ENCODE results near the gene SPG11.

SPG11 gene

DNA sequence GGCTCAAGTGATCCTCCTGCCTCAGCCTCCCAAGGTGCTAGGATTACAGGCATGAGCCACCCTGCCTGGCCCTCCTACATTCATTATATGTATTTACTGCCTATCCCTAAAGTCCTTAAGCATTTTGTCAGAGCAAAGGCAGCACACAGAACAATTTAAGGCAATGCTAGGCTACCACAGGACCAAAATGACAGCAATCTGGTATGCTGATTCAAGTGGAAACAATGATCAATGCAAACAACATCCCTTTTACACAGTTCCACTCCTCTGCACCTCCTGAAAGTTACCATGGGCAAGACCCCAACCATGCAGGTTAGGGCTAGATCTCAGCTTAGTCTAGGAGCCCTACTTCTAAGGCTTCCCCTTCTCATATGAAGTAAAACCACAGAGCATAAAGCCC lies 40.3 kb downstream of the SPG11 start:
- DNase-seq (ENCODE audit: low read depth) = no peak

- no peak for DNase-seq (ENCODE audit: low read depth)
Observed at GRCh38 chr15:44620081-44620480, 43.4 kb downstream of the SPG11 start.

DNA sequence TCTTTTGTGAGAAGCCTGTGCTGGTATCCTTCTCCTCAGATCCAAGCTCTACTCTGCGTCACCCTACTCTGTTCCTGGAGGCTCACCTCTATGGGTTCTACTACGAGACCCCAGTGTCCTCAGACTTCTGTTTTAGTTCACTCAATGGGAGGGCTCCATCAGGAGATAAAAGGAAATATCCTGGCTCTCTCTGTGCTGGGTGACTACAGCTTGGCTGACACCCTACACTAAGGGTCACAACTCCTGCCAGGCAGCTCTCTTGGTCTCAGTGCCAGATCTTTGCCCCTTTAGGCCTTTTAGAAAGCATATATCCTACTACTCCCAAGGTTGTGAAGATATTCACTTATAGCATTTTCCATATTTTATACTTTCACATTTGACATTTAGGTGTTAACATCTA lies 46.5 kb downstream of the SPG11 start:
- DNase-seq (ENCODE audit: low read depth) = no peak

- DNase-seq (ENCODE audit: low read depth) = no peak
Observed at GRCh38 chr15:44606740-44607139, 56.7 kb downstream of the SPG11 start.

DNA sequence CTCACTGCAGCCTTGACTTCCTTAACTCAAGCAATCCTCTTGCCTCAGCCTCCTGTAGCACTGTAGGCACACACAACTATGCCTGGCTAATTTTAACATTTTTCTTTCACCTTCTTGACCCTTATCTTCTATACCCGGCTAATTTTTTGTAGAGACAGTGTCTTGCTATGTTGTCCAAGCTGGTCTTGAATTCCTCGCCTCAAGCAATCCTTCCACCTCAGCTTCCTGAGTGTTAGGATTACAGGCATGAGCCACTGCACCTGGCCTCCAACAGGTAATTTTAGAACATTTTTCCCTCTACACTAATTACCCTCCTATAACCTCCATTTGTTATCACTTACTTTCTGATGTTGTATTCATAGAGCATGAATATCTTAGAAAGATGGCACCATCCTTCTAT lies 60.3 kb downstream of the SPG11 start:
- DNase-seq (ENCODE audit: low read depth) = no peak

GRCh38 chr15:44598892-44599291 lies 64.6 kb downstream of the SPG11 start:
- peak; percentile 70 for DNase-seq (ENCODE audit: low read depth)

GRCh38 chr15:44598066-44598465 lies 65.4 kb downstream of the SPG11 start:
- DNase-seq (ENCODE audit: low read depth) = no peak

DNA sequence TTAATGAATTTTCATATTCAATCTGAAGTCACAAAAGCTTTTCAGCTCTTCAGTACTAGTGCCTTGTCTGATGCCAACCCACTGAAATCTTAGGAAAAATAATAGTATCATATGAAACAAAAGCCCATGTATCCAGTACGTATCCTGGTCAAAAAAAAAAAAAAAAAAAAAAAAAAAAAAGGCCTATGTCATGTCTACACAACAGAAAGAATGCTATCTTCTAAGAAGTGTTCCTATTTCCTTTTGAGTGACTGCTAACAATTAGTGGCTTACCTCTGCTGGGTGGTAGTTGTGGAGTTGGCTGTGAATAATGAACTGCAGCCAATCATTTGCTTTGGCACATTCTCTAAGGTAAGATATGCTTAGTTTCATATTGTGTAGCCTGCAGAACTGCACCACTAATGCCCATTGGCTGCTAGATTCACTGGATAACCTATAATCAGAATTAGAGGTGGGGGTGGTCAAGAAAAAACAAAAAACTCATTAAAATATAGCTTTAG lies 66.9 kb downstream of the SPG11 start:
- no peak for DNase-seq (ENCODE audit: low read depth)

DNA sequence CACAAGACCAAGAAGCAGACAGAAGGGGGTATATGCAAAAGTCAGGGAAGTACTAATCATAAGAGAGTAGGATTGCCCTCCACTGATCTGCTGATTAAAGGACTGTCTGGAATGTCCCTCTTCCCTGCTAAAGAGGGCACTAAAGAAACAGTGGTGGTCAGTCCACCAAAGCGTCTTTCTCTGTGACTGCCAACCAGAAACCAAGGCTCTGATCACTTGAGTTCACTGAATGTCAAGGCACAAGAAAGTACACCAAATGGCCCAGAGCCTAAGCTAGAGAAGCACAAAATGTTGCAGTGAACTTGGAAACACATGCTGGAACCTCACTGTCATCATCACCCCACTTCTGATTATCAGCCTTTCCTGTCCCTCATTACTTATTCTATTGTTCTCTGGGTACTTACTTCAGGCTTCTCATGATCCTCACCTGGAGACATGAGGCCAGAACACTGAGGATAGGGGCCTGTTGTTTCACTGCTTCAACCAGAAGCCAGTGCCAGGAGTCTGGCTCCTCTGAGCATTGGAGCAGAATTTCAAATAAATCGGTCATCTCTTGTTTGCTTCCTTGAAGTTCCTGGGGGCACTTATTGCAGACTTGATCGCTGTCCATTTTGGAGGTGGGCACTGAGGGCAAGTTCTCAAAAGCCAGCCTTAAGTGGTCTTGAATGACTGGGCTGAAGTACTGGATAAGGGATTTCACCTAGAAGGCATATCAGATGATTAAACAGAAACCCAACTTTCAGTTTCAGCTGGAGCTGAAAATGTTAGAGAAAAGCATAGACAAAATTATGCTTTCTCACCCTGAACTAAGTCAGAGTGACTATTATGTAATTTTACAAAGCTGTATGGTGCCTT lies 67.6 kb downstream of the SPG11 start:
- no peak for DNase-seq (ENCODE audit: low read depth)

DNA sequence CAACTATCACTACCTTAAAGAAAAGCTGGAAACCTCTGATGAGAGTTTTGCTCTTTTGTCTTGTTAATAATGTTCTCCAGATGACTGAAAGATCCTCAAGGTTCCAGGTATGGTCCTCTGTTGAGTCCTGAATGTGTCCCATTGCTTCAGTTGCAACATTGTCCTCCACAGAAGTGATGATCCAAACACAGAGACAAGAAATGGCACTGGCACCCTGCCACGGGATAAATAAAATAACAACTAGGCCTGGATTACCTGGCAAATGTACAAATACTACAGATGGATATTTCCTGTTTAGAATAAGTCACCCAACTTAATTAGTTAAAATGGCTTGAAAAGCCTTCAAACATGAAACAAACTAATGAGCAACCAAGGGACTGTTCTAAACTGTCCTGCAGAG lies 68.2 kb downstream of the SPG11 start:
- DNase-seq (ENCODE audit: low read depth) = no peak

GRCh38 chr15:44593042-44593736 lies 70.3 kb downstream of the SPG11 start:
- DNase-seq (ENCODE audit: low read depth) = no peak

- DNase-seq (ENCODE audit: low read depth) = no peak
Observed at GRCh38 chr15:44591326-44591725, 72.1 kb downstream of the SPG11 start.

DNA sequence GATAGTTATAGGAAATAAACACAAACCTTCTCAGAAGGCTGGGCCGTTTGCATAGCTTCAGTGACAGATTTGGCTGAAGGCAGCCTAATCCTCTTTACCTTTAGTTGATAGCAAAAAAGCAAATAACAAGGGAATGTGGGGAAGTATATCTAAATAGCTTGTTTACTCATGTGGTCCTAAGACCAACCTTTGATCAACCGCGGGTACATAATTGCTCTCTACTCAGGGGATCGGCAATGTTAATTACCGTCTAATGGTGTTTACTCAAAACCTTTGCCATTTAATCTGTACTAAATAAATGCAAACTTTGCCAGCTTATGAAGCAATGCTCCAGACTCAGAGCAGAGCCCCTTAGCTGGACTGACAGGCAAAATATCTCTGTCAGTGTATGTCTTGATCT lies 74.9 kb downstream of the SPG11 start:
- no peak for DNase-seq (ENCODE audit: low read depth)

- DNase-seq (ENCODE audit: low read depth) = no peak
Observed at GRCh38 chr15:44585633-44586032, 77.8 kb downstream of the SPG11 start.

DNA sequence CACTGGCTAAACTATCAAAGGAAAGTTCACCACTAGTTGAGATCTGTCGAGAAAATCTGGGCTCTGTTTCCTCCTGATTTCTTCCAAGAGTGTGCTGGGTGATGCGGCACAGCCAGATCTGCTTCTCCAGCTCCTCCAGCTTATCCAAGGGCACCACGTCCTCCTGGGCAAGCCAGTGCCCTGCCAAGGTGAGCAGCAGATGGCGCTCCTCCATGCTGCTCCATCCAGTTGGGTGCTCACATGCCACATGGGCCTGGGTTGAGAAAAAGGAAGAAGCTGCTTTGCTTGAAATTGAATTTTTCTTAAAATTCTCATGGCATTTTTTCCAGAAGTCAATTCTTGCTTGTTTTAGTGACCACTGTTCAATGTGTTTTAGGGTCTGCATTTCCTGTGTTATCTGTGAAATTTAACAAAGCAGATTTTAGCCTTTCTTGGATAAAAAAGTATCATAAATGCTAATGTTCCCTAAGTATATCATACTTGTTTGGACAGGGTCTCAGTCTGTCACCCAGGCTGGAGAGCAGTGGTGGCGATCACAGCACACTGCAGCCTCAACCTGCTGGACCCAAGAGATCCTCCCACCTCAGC lies 79.2 kb downstream of the SPG11 start:
- DNase-seq (ENCODE audit: low read depth) = no peak

DNA sequence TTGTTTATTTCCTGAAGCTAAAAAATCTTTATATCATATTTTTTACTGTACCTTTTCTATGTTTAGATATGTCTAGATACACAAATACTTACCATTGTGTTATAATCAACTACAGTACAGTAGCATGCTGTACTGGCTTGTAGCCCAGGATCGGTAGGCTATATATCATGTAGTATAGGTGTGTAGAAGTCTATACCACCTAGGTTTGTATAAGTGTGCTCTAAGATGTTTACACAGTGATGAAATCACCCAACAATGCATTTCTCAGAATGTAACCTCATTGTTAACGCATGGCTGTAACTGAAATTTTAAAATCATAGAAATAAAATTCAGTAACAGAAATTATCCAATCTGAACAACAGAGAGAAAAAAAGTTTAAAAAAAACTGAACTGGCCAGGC lies 83.4 kb downstream of the SPG11 start:
- DNase-seq (ENCODE audit: low read depth) = no peak

DNA sequence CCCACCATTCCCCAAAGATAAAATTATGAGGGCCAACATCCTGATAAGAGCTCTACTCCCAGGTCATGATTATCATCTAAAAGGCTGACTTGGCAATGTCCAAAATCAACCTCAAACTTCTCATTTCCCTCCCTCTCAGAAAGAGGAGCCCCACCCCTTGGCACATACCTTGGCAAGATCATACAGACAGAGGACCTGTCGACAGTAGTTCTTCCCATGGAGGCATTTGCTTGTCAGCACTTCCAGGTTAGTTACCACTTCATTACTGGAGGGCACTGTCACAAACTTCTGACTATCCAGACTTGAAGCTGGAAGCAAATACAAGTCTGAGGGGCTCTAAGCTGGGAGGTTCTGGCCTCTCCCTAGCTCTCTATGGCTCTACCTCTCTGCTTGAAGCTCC lies 88.7 kb downstream of the SPG11 start:
- DNase-seq (ENCODE audit: low read depth) = no peak

DNA sequence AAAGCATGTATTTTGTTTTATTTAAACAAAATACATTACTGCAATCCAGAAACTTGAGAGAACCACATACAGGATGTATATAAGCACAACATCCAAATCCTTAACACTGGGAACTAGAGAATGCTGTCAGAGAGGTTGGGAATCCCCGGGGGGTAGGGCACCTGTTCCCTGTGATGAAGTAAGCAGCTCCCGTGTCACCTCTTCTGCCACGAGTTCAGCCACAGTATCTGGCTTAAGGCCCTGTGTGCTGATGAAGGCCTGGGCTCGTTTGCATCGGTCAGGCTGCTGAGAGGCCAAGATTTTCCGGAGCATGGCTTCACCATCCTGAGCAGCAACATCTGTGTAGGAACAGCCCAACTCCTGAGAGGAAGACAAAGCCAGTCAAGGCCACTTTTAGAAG lies 90.1 kb downstream of the SPG11 start:
- no peak for DNase-seq (ENCODE audit: low read depth)

DNA sequence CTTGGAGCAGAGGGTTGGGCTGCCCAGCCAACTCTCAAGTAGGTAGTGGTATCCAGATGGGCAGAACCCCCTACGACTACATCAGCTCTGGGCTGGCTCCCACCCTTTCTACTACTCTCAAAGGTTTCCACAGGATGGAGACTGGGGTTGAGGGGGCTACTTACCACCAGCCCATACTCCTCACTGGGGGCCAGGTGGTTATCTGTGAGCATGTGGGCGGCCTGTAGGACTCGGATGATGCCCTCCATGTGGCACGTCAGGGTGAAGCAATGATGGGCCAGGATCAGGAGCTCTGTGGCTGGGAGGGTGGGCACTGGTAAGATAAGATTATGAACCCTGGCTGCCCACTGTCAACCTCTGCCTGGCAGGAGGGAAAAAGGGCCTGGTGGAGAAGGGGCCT lies 93.1 kb downstream of the SPG11 start:
- DNase-seq (ENCODE audit: low read depth) = no peak

DNA sequence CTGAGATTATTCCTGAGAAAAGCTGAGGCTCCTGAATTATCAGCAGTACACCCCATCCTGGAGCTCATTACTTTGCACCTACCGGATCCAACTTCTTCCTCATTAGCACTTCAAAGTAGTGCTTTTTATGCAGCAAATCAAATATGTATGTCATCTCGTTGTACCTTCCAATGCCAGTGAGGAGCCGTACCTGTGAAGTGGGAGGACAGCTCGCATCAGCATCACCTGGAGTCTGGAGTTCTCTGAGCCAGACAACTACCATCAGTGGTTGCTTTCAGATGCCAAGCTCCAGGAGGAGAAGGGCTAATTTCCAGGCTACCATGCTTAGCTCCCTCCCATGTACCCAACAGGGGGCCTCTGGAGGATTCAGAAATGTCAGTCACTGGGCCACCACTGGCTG lies 94.1 kb downstream of the SPG11 start:
- no peak for DNase-seq (ENCODE audit: low read depth)

GRCh38 chr15:44568338-44568737 lies 95.1 kb downstream of the SPG11 start:
- DNase-seq (ENCODE audit: low read depth) = no peak

- DNase-seq (ENCODE audit: low read depth) = no peak
Observed at GRCh38 chr15:44566155-44566540, 97.3 kb downstream of the SPG11 start.
